ENCODE measurements around the gene CACNG6. TPM values are rescaled to one million over a fixed set of nuclear protein-coding genes. Genes with fewer than 3 reads are reported as not detected.

The CACNG6 gene
- total RNA-seq, 1 experiment from 2014 or later: 2.5 TPM

GRCh38 chr19:53951947-53952346, 39.5 kb upstream of the CACNG6 start (continued):
- TF ChIP-seq AR (CRISPR knock-in tag; IDR thresholded peaks at IDR 0.05): no peak
- TF ChIP-seq FOXJ3 (CRISPR knock-in tag; IDR thresholded peaks at IDR 0.05; ENCODE audit: borderline replicate concordance): no peak

- H3K36me3 Mint-ChIP-seq: no peaks in the 10 kb centered on the region
- H3K4me1 Mint-ChIP-seq: peaks cover 38% of the 10 kb centered on the region
- H3K9me3 Mint-ChIP-seq: no peaks in the 10 kb centered on the region
- H3K27me3 Mint-ChIP-seq (ENCODE audit: low read depth): no peaks in the 10 kb centered on the region
- DNase-seq (ENCODE audit: low spot score): no peak
- ATAC-seq: no peak
- H3K27ac Mint-ChIP-seq: no peak overlapping the region
- ChIA-PET POLR2A (no interaction called here), CTCF (interaction anchor here (1.4 to 2.4 kb wide), 3 partner anchors 11 to 77 kb away, joined by 5 to 10 read pairs (median 5); no protein-coding TSS in a partner anchor)
- TF ChIP-seq E2F5 (CRISPR knock-in tag; IDR thresholded peaks at IDR 0.05) (no peak), FOXP1 (CRISPR knock-in tag; IDR thresholded peaks at IDR 0.05; ENCODE audit: borderline replicate concordance) (no peak), NR3C1 (CRISPR knock-in tag; conservative IDR thresholded peaks at IDR 0.05; ENCODE audit: low read depth) (no peak), ZNF532 (CRISPR knock-in tag; IDR thresholded peaks at IDR 0.05; ENCODE audit: borderline replicate concordance) (no peak), MLX (CRISPR knock-in tag; IDR thresholded peaks at IDR 0.05) (no peak), NFYB (CRISPR knock-in tag; conservative IDR thresholded peaks at IDR 0.05; ENCODE audit: low read depth) (no peak), ATF6 (CRISPR knock-in tag; IDR thresholded peaks at IDR 0.05) (no peak), USF1 (CRISPR knock-in tag; IDR thresholded peaks at IDR 0.05) (no peak), NR1H2 (CRISPR knock-in tag; IDR thresholded peaks at IDR 0.05) (no peak), TEAD4 (CRISPR knock-in tag; IDR thresholded peaks at IDR 0.05) (no peak), IRF2 (CRISPR knock-in tag; IDR thresholded peaks at IDR 0.05; ENCODE audit: borderline replicate concordance, low read depth) (no peak), SMAD4 (CRISPR knock-in tag; IDR thresholded peaks at IDR 0.05) (no peak), OVOL2 (CRISPR knock-in tag; IDR thresholded peaks at IDR 0.05; ENCODE audit: borderline replicate concordance) (no peak), ZMAT4 (CRISPR knock-in tag; IDR thresholded peaks at IDR 0.05) (no peak), ATF2 (CRISPR knock-in tag; IDR thresholded peaks at IDR 0.05; ENCODE audit: borderline replicate concordance, low read depth) (no peak), JUN (CRISPR knock-in tag; IDR thresholded peaks at IDR 0.05) (no peak), CTCF (IDR thresholded peaks at IDR 0.05) (no peak), USF2 (CRISPR knock-in tag; IDR thresholded peaks at IDR 0.05) (no peak)
- H3K4me3 Mint-ChIP-seq: no peak overlapping the region
These were observed 38.1 kb upstream of the CACNG6 start for GRCh38 chr19:53953383-53953782.
